GM06990 (cell line): Measurements from ENCODE around the gene TC2N.
A peak's percentile ranks its signal among the peaks of the same experiment; 100 is the strongest.

Experiments used
- DNase-seq: peaks from one replicate; pipeline ENCODE4 v3.0.0-alpha.2; 2011; ENCODE audit not compliant: insufficient read length; ENCODE audit errors: extremely low read depth
- H3K27me3 ChIP-seq: replicated peaks from 2 replicates; pipeline ENCODE4 v1.6.0; 2011; ENCODE audit warnings: low read length; ENCODE audit not compliant: control insufficient read depth, insufficient read depth
- H3K36me3 ChIP-seq: 2 replicates; pipeline ENCODE4 v1.5.1; 2011; ENCODE audit warnings: low read length; ENCODE audit not compliant: control insufficient read depth, insufficient read depth
- H3K4me3 ChIP-seq: replicated peaks from 2 replicates; pipeline ENCODE4 v1.5.1; 2011; ENCODE audit warnings: low read depth, mild to moderate bottlenecking, control low read depth, low read length
- TF ChIP-seq, protein P1 (sequence below): IDR thresholded peaks from 2 replicates; pipeline ENCODE4 v1.5.1; 2011; ENCODE audit warnings: low read length, control low read depth, mild to moderate bottlenecking, inconsistent platforms; ENCODE audit not compliant: insufficient read depth, poor library complexity, severe bottlenecking

The TC2N gene

DNA sequence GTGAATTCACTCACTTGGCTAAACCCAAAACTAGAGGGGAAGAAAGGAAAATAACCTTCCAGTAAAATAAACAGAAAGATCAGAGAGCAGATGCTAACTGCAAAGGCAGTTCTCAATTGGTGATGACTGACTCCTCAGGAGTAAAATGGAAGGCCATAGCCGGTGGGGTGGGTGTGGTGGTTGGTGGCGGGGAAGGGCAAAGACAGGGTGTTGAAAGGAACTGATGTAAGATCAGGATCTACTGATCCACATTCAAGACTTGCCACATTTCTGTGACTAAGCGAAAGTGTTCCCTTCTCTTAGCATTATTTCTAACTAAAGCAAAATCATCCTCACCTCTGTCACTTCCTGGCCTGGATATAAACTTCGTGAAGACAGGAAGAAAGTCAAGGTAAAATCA lies 26.3 kb upstream of the TC2N start:
- H3K4me3 ChIP-seq = no peak overlapping the region
- H3K27me3 ChIP-seq = no peaks in the 10 kb centered on the region; the same call in 1 of the 2 replicates
- TF ChIP-seq, protein P1, sequence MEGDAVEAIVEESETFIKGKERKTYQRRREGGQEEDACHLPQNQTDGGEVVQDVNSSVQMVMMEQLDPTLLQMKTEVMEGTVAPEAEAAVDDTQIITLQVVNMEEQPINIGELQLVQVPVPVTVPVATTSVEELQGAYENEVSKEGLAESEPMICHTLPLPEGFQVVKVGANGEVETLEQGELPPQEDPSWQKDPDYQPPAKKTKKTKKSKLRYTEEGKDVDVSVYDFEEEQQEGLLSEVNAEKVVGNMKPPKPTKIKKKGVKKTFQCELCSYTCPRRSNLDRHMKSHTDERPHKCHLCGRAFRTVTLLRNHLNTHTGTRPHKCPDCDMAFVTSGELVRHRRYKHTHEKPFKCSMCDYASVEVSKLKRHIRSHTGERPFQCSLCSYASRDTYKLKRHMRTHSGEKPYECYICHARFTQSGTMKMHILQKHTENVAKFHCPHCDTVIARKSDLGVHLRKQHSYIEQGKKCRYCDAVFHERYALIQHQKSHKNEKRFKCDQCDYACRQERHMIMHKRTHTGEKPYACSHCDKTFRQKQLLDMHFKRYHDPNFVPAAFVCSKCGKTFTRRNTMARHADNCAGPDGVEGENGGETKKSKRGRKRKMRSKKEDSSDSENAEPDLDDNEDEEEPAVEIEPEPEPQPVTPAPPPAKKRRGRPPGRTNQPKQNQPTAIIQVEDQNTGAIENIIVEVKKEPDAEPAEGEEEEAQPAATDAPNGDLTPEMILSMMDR = no peak
- H3K36me3 ChIP-seq = no peaks in the 10 kb centered on the region
- no peak for DNase-seq

DNA sequence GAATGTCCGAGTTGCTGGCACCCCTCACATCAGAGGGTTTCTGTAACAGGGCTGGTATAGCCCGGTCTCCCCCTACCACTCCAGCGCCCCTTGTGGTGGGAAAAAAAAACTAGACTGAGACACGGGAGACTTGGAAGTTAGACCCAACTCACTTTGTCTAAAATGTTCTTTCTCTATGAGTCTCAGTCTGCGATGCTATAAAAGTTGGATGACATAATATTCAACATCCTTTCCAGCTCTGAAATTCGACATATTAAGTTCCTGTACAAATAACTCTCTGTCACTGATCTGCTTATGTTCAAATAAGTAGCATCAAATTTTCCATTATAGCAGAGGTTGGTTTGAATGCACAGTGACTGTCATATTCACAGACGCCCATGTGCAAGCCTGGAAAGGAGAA lies 25.7 kb upstream of the TC2N start:
- no peak overlapping the region for H3K4me3 ChIP-seq
- DNase-seq = no peak
- H3K27me3 ChIP-seq = no peaks in the 10 kb centered on the region; the same call in 1 of the 2 replicates
- no peaks in the 10 kb centered on the region for H3K36me3 ChIP-seq
- TF ChIP-seq, protein P1 = peak; percentile 81

DNA sequence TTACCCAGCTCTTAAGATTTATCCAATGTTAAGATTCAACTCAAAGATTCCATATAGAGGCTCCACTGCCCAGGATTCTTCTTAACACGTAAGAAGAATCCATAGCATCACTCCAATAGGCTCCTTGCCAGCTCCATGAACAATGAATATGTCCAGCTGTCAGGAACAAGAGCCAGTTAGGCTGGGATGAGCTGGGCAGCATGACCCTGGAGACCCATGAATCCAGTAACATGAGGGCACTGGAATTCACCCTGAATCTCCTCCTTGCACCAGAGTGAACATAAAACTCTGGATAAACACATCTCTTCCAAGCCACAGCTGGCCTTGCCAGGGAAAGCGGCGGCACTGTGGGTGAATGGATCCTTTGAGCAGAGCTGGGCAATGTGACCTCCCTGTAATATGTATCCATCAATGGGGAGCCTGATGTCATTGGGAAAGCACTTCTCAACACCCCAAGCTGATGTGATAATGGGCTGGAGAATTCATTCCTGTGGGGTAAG lies 24.4 kb upstream of the TC2N start:
- Histone ChIP-seq H3K4me3 (no peak overlapping the region), H3K36me3 (no peaks in the 10 kb centered on the region), H3K27me3 (no peaks in the 10 kb centered on the region; the same call in 1 of the 2 replicates)
- no peak for DNase-seq
- TF ChIP-seq, protein P1 = no peak

DNA sequence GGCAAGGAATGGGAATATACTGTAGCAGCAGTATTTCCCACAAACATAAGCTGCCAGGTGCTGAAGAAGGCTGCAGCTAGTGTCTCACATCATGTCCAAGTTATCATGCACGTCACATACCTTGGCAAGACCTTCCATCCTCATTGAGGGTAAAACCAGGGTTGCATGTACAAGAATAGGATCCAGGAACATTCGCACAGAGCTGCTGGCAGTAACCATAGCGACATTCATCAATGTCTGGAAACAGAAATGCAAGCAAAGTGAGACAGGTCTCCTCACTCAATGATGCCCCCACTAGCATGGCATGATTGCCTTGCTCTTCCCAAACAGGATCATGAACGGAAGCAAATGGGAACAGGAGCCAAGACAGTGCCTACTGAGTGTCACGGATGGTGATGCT lies 23.8 kb upstream of the TC2N start:
- H3K36me3 ChIP-seq = no peaks in the 10 kb centered on the region
- no peaks in the 10 kb centered on the region; the same call in 1 of the 2 replicates for H3K27me3 ChIP-seq
- H3K4me3 ChIP-seq = no peak overlapping the region
- TF ChIP-seq, protein P1 = no peak
- no peak for DNase-seq

DNA sequence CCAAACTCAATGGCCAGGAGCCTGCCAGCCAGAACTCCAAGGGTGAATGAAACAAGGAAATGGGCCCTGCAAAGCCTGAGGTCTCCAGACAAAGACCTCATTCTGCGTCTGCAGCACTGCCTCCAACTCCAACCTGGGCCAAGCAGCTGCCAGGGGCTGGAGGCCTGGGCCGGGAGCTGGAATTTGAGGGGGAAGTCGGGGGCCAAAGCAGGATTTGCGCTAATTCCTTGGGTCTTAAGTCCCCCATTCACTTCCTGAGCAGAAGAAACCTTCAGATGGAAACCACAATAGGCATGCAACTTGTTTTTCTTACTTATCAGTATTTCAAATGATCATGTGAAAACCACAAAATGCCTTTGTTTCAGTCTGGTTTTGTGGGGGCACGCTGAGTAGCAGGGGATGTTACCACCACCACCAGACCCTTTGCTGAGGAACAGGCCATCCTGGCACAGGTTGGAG lies 23.0 kb upstream of the TC2N start:
- H3K27me3 ChIP-seq = no peaks in the 10 kb centered on the region; the same call in 1 of the 2 replicates
- no peaks in the 10 kb centered on the region for H3K36me3 ChIP-seq
- DNase-seq = no peak
- TF ChIP-seq, protein P1 = no peak
- H3K4me3 ChIP-seq = no peak overlapping the region
